ENCODE measurements around the gene SHISAL2A.

The SHISAL2A gene

DNA sequence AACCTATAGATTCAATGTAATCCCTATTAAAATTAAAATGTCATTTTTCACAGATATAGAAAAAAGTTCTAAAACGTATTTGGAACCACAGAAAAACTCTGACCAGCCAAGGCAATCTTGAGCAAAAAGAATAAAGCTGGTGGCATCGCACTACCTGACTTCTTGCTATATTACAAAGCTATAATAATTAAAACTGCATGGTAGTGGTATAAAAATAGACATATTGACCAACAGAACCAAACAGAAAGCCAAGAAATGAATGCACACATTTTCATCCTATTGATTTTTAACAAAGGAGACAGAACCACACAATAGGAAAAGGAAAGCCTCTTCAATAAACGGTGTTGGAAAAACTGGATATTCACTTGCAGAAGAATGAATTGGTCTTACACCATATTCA is 9.2 kb upstream of the SHISAL2A start:
- no peak for DNase-seq

DNA sequence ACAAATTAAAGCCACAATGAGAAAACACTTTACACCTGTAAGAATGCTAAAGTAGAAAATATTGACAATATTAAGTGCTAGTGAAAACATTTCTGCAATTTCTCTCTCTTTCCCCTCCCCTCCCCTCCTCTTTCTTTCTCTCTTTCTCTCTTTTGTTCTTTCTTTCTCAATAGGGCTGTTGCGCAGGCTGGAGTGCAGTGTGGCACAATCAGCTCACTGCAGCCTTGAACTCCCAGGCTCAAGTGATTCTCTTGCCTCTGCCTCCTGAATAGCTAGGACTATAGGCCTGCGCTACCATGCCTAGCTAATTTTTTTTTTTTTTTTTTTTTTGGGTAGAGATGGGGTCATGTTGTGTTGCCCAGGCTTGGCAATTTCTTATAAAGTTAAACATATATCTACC is 5.9 kb upstream of the SHISAL2A start:
- no peak for DNase-seq

DNA sequence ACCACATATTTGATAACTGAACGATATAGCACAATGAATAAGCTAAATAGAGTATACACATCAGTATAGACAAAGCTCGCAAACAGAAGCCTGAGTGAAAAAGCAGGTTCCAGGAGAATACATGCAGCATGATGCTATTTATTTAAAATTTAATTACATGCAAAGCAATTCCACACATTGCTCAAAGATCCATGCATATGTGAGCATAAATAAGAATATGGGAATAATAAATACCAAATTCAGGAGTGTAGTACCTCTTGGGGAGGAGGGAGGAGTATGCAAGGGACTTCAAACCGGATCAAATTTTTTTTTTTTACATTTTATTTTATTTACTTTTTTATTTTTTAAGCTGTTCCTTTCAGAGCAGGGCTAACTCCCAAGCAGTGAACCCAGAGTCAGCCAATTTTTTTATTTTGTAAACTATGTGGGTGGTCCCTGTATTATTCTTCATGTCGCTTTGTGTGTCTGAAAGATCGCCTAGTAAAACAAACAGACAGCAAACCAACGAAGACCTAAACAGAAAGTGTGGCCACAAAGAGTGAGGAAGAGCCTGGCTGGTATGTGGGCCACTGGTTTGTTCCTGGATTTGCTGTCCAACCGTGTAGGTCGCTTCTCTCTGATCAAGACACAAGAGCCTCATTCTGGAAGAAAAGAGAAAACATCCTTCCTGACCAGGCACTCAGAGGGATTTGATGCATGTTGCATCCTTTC is 4.2 kb upstream of the SHISAL2A start:
- DNase-seq: no peak

DNA sequence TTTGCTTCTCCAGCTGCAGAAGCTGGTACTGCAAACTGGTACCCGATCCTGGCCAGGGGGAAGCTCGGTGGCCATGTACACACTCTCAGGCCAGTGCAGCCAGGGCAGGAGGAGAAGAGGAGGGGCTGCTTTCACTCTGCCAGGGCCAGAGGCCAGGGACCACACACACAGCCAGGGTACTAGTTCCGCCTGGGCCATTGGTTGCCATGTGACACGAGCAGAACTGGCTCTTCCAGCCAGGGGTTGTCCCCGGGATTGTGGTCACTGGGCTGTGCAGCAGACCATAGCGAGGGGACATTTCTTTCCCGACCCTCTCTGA is 3.7 kb upstream of the SHISAL2A start:
- no peak for DNase-seq

DNA sequence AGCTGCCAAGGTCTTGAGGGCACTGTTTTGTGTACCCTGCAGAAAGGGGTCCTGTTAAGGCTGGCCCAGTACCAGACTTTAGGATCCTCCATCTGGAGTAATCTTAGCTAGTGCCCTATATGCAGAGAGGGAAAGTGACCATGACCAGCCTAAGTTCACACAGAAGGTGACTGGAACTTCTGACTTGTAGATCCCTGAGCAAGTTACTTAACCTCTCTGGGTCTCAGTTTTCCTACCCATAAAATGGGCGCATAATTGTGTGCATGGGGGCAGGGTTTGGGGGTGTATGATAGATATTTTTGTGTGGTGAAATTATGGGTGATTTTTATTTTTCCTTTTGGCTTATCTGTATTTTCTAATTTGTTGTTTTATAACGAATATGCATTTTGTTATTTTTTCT is 3.3 kb upstream of the SHISAL2A start:
- no peak for DNase-seq

DNA sequence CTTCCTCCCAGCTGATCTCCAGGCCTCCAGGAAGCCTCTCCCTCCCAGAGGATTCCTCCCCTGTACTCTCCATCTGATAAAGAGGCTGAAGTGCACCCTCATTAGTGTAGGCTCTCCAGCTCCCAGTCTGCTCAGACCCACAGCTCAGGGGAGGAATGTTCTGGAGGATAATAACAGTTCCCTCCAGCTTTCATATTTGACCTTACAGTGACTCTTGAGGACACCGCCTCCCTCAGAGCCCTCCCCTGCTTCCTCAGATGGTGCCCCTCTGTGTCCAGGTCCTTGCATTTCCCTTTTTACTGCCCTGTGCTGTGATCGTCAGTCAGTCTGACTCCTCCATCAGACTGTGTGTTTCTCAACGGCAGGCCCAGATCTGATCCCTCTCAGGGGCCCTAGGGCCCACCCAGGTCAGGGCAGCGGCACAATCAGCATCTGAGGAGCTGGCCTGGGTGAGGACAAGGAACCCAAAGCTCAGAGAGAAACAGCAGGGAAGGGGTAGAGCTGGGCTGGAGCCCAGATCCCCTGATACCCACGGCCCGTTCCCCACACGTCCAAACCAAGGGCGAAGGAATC is 1.1 kb upstream of the SHISAL2A start:
- no peak for DNase-seq

DNA sequence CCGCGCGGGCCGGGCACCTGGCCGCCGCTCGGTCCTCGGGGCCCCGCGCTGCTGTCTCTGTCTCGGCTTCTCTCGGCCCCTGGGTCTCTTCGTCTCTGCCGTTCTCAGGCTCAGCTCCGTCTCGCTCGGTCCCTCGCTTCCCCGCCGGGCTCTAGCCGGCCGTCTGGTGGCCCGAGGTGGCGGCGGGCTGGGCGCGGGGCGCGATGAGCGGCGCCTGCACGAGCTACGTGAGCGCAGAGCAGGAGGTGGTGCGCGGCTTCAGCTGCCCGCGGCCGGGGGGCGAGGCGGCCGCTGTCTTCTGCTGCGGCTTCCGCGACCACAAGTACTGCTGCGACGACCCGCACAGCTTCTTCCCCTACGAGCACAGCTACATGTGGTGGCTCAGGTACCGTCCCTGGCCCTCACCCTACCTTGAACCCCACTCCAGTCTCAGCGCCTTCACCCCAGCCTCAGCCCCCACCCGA is 355 bp downstream of the SHISAL2A start:
- DNase-seq: peak; percentile 27

DNA sequence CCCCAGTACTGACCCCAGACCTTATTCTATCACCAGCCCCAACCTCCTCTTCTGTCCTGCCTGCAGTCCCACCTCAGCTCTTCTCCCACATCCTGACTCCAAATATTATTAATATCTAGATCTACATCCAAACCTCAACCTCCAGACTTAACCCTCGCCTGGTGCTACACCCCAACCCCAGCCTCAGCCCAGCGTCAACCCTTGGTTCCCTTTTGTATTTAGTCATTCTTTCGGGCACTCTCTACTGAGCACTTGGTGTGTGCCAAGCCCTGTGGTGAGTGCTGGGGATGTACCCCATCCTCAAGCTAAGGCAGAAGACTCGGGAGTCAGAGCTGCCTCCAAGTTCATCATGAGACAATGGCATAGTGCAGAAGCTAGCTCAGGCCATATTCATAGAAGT is 1.1 kb downstream of the SHISAL2A start:
- DNase-seq: no peak

DNA sequence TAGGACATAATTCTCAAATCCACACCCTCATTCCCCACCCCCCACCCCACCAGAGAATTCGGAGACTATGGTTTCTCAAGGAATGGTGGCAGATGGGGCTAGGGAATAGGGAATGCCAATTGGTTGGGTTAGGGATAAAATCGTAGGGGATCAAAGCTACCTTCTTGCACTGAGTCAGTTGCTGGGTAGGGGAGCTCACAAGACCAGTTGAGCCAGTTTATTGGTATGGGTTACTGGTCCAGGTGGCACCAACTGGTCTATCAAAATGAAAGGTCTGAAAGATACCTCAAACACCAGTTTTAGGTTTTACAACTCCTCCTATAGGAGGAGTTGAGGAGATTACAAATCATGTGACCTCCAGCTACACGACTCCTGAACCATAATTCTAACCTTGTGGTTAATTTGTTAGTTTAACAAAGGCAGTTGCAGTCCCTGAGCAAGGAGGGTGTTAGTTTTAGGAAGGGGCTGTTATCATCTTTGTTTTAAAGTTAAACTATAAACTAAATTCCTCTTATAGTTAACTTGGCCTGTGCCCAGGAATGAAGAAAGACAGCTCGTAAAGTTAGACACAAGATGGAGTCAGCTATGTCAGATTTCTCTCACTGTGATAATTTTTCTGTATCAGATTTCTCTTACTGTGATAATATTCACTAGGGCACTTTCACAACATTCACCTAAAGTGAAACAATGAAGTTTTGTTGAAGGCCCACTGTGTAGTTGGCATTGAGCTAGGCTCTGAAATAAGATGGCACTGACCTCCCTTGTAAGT is 2.5 kb downstream of the SHISAL2A start:
- no peak for DNase-seq

DNA sequence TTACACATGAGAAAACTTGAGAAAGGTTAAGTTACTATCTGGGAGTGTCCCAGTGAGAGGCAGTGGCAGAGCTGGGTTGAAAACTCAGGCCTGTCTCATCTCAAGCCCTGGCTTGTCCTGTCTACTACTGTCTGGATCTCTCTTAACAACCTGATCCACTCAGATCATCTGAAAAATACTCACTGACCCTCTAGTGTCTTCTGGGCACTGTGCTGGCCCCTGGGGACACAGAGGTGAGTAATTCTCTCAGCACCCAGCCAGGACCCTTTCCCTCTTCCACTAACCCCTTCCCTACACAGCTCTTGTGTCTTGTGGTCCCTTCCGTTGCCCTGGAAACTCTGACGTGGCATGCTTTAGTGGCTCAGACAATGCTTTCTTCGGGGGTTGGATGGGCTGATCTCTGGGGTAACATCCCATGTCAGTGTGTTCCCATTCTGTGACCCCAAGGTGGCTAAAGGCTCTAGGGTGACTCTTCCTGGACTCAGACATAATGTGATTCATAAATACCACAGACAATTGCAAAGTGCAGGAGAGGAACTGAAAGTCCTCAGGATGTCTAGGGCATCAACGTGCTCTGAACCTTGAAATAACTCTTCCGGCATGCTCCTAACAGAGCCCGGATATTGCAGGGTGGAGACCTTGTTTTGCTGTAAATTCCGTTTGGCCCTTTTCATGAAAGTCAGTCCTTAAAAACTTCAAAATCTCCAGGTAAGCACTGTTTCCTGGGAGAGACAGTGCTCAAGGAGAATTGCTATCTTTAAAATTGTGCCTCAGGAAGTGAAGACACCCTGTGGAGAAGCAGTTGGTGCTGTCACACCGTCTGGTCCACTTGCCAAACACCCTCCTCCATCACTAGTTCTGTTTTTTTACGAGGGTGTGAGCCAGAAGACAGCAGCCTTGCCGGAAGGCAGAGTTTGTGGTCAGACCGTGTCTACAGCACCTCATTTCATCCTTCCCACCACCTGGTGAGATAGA is 4.0 kb downstream of the SHISAL2A start:
- peak; percentile 59 for DNase-seq

DNA sequence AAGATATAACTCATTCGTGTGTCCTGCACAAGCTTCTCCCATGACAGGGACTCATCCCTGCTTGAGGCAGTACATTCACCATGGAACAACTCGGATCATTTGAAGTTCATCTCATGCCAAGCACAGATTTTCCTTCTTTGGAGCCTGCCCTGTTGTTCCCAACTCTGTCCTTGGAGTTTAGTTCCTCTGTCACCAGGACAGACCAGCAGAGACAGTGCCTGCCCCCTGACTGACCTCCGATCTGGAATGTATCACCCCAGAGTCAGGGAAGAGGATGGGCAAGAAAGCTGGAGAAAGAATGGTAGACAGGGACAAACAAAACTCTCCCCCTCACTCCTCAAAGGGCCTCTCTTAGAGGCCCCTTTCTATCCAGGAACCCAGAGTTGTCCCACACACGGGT is 5.0 kb downstream of the SHISAL2A start:
- DNase-seq: no peak

DNA sequence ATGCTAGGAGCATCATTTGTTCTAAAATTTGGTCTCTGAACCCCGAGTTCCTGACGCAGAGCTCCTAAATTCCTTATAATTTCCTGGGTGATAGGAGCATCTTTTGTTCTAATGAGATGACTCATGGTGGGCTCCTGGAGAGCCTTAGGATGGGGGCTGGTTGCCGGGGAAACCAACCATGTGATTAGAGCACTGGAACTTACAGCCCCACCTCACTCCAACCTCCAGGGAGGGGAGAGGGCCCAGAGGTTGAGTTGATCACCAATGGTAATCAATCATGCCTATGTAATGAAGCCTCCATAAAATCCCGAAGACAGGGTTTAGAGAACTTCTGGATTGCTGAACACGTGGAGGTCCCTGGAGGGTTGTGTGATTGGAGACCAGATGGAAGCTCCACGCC is 7.7 kb downstream of the SHISAL2A start:
- DNase-seq: no peak

DNA sequence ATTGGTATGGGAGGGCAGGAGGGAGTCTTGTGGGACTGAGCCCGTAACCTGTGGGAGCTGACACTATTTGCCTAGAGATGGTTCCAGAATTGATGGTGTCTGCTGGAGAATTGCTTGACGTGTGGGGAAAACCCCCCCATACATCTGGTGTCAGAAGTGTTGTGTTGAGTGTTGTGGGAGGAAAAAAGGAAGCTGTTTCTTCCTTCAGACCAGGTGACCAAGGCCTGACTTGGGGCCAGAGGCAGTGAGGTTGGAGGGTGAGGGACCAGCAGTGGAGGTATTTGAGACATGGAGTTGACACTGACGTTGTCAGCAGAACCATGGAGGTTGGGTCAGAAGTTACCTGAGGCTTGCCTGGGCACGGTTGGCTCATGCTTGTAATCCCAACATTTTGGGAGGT is 8.3 kb downstream of the SHISAL2A start:
- DNase-seq: no peak

DNA sequence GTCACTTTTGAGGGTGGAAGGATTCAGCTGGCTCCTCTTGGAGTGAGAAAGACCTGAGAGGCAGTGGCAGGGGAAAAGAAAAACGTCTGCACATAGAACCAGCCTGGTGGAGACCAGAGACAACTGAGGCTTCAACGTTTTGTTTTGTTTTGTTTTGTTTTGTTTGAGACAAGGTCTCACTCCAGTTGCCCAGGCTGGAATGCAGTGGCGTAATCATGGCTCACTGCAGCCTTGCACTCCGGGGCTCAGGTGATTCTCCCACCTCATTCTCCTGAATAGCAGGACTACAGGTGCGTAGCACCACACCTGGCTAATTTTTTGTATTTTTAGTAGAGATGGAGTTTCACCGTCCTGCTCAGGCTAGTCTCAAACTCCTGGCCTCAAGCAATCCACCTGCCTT is 12.3 kb downstream of the SHISAL2A start:
- DNase-seq: no peak

DNA sequence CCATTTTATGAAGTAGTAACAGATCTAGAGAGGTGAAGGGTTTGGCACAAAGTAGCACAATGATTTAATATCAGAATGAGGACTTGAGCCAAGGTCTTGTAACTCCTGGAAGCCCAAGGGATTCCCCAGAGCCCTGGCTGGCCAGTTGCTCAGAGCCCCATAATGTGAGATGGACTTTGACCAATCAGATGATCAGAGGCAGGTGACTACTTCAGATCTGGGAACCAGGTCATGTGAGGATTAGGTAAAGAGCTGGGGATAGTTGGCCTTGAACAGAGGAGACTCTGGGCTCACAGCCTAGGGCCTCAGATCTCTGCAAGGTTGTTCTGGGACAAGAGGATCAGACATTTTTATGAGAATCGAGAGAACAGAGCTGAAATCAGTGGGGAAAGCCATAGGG is 18.9 kb downstream of the SHISAL2A start:
- no peak for DNase-seq

DNA sequence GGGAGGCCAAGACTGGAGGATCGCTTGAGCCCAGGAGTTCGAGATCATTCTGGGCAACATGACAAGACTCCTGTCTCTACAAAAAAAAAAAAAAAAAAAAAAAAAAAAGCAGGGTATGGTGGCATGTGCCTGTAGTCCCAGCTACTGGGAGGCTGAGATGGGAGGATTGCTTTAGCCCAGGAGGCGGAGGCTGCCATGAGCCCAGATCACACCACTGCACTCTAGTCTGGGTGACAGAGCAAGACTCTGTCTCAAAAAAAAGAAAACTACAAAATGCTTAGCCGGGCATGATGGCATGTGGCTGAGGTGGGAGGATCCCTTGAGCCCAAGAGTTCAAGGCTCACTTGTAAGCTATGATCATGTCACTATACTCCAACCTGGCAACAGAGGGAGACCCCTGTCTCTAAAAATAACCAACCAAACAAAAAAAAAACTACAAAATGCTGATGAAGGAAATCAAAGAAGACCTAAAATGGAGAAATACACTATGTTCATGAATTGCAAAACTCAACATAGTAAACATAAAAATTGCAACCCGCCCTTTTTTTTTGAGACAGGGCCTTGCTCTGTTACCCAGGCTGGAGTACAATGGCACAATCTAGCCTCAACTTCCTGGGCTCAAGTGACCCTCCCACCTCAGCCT is 20.4 kb downstream of the SHISAL2A start:
- no peak for DNase-seq

DNA sequence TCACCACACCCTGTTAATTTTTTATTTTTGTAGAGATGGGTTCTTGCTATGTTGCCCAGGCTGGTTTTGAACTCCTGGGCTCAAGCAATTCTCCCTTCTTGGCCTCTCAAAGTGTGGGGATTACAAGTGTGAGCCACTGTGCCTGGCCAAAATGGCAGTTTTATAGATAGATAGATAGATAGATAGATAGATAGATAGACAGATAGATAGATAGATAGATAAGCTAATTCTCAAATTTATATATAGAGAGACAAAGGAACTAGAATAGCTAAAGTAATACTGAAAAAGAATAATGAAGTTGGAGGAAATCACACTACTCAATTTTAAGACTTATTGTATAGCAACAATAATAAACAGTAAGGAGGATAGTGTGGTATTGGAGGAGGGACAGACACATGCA is 21.1 kb downstream of the SHISAL2A start:
- no peak for DNase-seq

DNA sequence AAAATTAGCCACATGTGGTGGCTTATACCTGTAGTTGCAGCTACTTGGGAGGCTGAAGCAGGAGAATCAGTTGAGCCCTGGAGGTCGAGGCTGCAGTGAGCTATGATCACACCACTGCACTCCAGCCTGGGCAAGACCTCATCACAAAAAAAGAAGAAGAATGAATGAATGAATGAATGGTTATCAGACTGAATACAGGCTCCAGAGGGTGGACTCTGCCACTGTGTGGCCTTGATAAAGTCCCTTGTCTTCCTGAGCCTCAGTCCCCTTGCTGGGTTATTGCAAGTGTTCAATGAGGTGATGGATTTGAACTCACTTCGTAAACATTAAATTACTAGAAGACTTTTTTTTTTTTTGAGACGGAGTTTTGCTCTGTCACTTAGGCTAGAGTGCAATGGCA is 24.7 kb downstream of the SHISAL2A start:
- no peak for DNase-seq

DNA sequence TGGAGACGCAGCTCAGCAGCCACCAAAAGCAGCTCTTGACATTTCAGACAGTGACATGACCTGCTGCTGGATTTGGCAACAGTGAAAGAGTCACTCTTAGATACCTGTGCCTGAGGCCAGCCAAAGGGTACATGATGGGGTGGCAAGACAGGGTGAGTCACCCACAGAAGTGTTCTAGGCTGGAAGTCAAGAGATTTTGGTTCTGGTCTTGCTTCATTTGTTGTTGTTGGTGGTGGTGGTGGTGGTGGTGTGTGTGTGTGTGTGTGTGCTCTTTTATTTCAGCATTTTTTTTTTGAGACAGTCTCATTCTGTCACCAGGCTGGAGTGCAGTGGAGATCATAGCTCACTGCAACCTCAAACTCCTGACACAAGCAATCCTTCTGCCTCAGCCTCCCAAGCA is 25.8 kb downstream of the SHISAL2A start:
- no peak for DNase-seq

DNA sequence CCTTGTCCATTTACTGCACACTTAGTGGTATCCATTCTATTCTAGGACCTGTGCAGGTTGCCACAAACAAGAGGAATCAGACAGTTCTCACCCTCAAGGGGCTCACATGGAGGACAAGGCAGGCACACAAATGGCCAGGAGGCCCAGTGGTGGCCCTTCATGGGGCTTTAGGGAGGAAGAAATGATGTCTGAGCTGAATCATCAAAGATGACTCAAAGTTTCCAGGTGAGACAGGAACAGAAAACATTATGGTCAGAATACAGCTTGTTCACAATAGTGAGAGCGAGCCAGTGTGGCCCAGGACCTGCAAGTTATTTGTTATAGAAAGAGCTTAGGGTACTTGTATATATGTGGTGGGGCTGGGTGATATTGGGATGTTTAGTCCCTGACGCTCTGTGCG is 26.4 kb downstream of the SHISAL2A start:
- DNase-seq: no peak

DNA sequence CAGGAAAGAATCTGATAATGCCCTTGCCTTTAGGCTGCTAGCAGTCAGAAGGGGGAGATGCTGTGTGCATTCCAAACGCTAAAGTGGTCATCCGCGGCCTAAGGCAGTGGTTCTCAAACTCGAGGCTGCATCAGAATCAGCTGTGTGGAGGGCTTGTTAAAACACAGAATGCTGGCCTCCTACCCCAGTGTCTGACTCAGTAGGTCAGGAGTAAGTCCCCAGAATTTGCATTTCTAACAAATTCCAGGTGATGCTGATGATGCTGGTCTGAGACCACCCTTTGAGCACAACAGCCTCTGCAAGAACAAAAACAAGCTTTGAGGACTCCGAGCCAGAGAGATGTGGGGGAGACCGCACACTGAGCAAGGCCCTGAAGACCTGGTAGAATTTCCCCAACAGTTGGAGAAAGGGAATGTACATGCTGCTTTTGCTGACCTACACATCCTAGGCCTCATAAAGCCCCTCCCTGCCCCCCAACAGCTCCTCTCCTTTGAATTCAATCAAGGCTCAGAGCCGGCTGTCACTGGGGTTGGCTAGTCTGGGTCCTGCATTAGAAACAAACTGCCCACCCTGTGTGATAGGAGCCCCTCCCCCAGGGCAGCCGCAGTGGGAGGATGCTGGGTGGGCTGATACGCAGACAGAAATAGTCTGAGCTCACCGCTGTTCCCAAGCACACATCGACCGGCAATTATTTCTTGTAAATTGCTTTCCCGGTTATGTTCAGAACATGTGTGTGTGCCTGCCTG is 27.1 kb downstream of the SHISAL2A start:
- DNase-seq: no peak

DNA sequence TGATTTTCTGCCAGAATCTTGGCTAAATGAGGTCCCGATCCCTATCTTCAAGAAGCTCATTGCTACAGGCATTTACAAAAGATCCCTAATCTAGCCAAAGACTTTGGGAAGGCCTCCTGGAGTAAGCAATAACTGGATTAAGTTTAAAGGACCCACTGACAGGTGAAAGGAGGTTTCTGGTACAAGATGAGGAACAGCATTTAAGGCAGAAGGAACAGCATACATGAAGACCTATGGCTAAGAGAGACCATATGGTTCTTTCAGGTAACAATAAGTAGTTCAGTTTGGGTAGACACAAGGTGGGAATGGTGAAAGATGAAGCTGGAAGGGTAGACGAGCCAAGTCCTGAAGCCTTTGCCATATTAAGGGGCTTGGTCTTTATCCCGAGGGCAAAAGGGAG is 27.8 kb downstream of the SHISAL2A start:
- DNase-seq: no peak
